HG03521 (cell line): Measurements from ENCODE around the gene CASQ2.

Source experiments
- ATAC-seq: cut with Tn5 transposase; IDR thresholded peaks from one replicate; pipeline ENCODE4 v1.9.1; 2021; ENCODE audit warnings: mild to moderate bottlenecking, moderate library complexity; ENCODE audit not compliant: unreplicated experiment

Gene CASQ2

GRCh38 chr1:115701090-115701489, 67.4 kb downstream of the CASQ2 start:
- ATAC-seq, result no peak

- ATAC-seq, result no peak
These were observed 70.9 kb downstream of the CASQ2 start for GRCh38 chr1:115697619-115698018.

GRCh38 chr1:115694805-115695204, 73.7 kb downstream of the CASQ2 start:
- ATAC-seq, result no peak

GRCh38 chr1:115692224-115692623, 76.3 kb downstream of the CASQ2 start:
- no peak for ATAC-seq

- no peak for ATAC-seq
These were observed 77.5 kb downstream of the CASQ2 start for GRCh38 chr1:115690972-115691371.

- ATAC-seq, result no peak
These were observed 80.8 kb downstream of the CASQ2 start for GRCh38 chr1:115687744-115688143.

GRCh38 chr1:115685029-115685705, 83.3 kb downstream of the CASQ2 start:
- no peak for ATAC-seq

- no peak for ATAC-seq
These were observed 85.7 kb downstream of the CASQ2 start for GRCh38 chr1:115682792-115683191.

- ATAC-seq, result no peak
These were observed 87.8 kb downstream of the CASQ2 start for GRCh38 chr1:115680730-115681111.

GRCh38 chr1:115679141-115679611, 89.3 kb downstream of the CASQ2 start:
- ATAC-seq, result no peak

GRCh38 chr1:115678141-115678540, 90.4 kb downstream of the CASQ2 start:
- no peak for ATAC-seq

- no peak for ATAC-seq
These were observed 90.9 kb downstream of the CASQ2 start for GRCh38 chr1:115677565-115677964.

- no peak for ATAC-seq
These were observed 91.3 kb downstream of the CASQ2 start for GRCh38 chr1:115677182-115677555.

GRCh38 chr1:115676498-115677181, 91.9 kb downstream of the CASQ2 start:
- no peak for ATAC-seq

- ATAC-seq, result no peak
These were observed 96.1 kb downstream of the CASQ2 start for GRCh38 chr1:115672224-115673009.

GRCh38 chr1:115671176-115671934, 97.2 kb downstream of the CASQ2 start:
- no peak for ATAC-seq

- no peak for ATAC-seq
These were observed 97.9 kb downstream of the CASQ2 start for GRCh38 chr1:115670476-115671175.

GRCh38 chr1:115669886-115670285, 98.6 kb downstream of the CASQ2 start:
- no peak for ATAC-seq

GRCh38 chr1:115669002-115669673, 99.4 kb downstream of the CASQ2 start:
- no peak for ATAC-seq

GRCh38 chr1:115668579-115668978, 99.9 kb downstream of the CASQ2 start:
- ATAC-seq, result no peak
